GM12878 (cell line): ENCODE measurements around the gene ISG20L2. TPM values are rescaled to one million over a fixed set of nuclear protein-coding genes. Genes with fewer than 3 reads are reported as not detected.

Experiments used
- ATAC-seq: fragments of 200-7000 bp; cut with Tn5 transposase; 3 replicates; pipeline ENCODE4 v1.9.1; 2020; ENCODE audit warnings: mild to moderate bottlenecking, moderate library complexity
- BruUV-seq: library from RNA; stranded (reverse); fragments of 400-500 nt; replicated peaks from 2 replicates; lab custom pipeline; 2021; lab: Mats Ljungman, UMichigan
- CTCF ChIA-PET: fragments of 300-600 bp; sonication (Branson Sonifier 250); formaldehyde crosslinking; extraction: SDS; loops from one replicate; lab custom pipeline; 2021; ENCODE audit warnings: inconsistent platforms; lab: Yijun Ruan, JAX
- POLR2A ChIA-PET: fragments of 350-600 bp; formaldehyde crosslinking; extraction: SDS; loops from one replicate; lab custom pipeline; 2021; ENCODE audit warnings: inconsistent platforms; lab: Charles Lee
- RAD21 ChIA-PET: fragments of 300-600 bp; sonication (Branson Sonifier 250); formaldehyde crosslinking; loops from one replicate; lab custom pipeline; 2023; ENCODE audit warnings: antibody characterized with exemption; ENCODE audit not compliant: unreplicated experiment; lab: Charles Lee
- SMC1A ChIA-PET: fragments of 300-600 bp; sonication (Branson Sonifier 250); formaldehyde crosslinking; loops from one replicate; lab custom pipeline; 2023; ENCODE audit not compliant: unreplicated experiment, uncharacterized antibody; lab: Charles Lee
- DNase-seq: peaks from one replicate; pipeline ENCODE4 v3.0.0-alpha.2; 2011; ENCODE audit warnings: low read depth, low spot score
- FAIRE-seq: peaks from 3 replicates; lab custom pipeline; 2011; peaks lifted over from hg19 to GRCh38; lab: Jason Lieb, UNC
- H2AFZ ChIP-seq: 2 replicates; pipeline ENCODE4 v1.6.0; 2011; ENCODE audit warnings: low read depth, low read length, control low read depth; ENCODE audit not compliant: control insufficient read depth
- H3K27ac ChIP-seq: 2 replicates; pipeline ENCODE4 v1.5.1; 2011; ENCODE audit warnings: control low read depth; ENCODE audit not compliant: control insufficient read depth, insufficient read depth
- H3K27me3 ChIP-seq, 2 experiments: replicated peaks in 1 of 2; 2 replicates each; pipeline versions ENCODE4 v1.6.0 to v1.6.1; 2011; ENCODE audit warnings: low read length in 1 of 2; ENCODE audit not compliant: control insufficient read depth in 2 of 2, insufficient read depth in 2 of 2
- H3K36me3 ChIP-seq, 2 experiments: 2 replicates each; pipeline ENCODE4 v1.5.1; 2011; ENCODE audit warnings: low read length in 1 of 2; ENCODE audit not compliant: control insufficient read depth in 2 of 2, insufficient read depth in 2 of 2
- H3K4me1 ChIP-seq: 2 replicates; pipeline ENCODE4 v1.6.1; 2011; ENCODE audit warnings: mild to moderate bottlenecking, low read length, moderate library complexity, mixed read lengths; ENCODE audit not compliant: control insufficient read depth, insufficient read depth
- H3K4me2 ChIP-seq: 2 replicates; pipeline ENCODE4 v1.6.0; 2011; ENCODE audit warnings: control low read depth; ENCODE audit not compliant: control insufficient read depth, insufficient read depth
- H3K4me3 ChIP-seq: fragments of 200-600 bp; sonication (generic); 2 replicates; pipeline ENCODE4 v1.5.1; 2016
- H3K79me2 ChIP-seq: 2 replicates; pipeline ENCODE4 v1.6.0; 2011; ENCODE audit warnings: low read length; ENCODE audit not compliant: control insufficient read depth, insufficient read depth
- H3K9ac ChIP-seq: 2 replicates; pipeline ENCODE4 v1.8.0; 2011; ENCODE audit warnings: low read length, control low read depth, mixed read lengths; ENCODE audit not compliant: control insufficient read depth, insufficient read depth
- H3K9me3 ChIP-seq: replicated peaks from 3 replicates; pipeline ENCODE4 v1.5.1; 2011; ENCODE audit warnings: mild to moderate bottlenecking, low read length; ENCODE audit not compliant: control insufficient read depth, insufficient read depth
- H4K20me1 ChIP-seq: 2 replicates; pipeline ENCODE4 v1.6.0; 2011; ENCODE audit not compliant: control insufficient read depth, insufficient read depth
- WRNIP1 ChIP-seq: IDR thresholded peaks from 2 replicates; pipeline ENCODE4 v1.6.1; 2011; ENCODE audit warnings: low read depth, low read length, improper control_type of control experiment, borderline replicate concordance
- WGBS: methylation state at CpG from one replicate; pipeline ENCODE4 v1.1.6; 2016; ENCODE audit warnings: low lambda C conversion rate; ENCODE audit not compliant: insufficient replicate concordance, insufficient coverage; ENCODE audit errors: missing lambda C conversion rate; 5-methylcytosine and 5-hydroxymethylcytosine counted together
- in situ Hi-C: fragments of 300-500 bp; cut with MboI; formaldehyde crosslinking; loops from 9 replicates; pipeline ENCODE4 v1.14.3; 2018; ENCODE audit warnings: mixed read lengths
- intact Hi-C: fragments of 100-400 bp; cut with micrococcal nuclease; formaldehyde crosslinking; loops from one replicate; pipeline ENCODE4 v1.14.2; 2022; ENCODE audit not compliant: unreplicated experiment
- polyA plus RNA-seq, 11 experiments: library from polyadenylated mRNA; depleted of rRNA in 4 of 11; unstranded in 6 of 11; stranded (reverse) in 5 of 11; fragments of >200 nt; fragmentation: Nextera tagmentation in 4 of 11; fragmentation: Illumina TruSeq in 1 of 11; extraction: Ambion mirVana in 4 of 11; extraction: Trizol in 1 of 11; gene quantifications; 1 replicate in 1 of 11; 2 replicates in 10 of 11; pipeline versions ENCODE4 v1.2.1 to v1.2.3, GENCODE V29; 2011 to 2016; ENCODE audit warnings: inconsistent platforms in 2 of 11, missing spikeins in 2 of 11, low read depth in 1 of 11
- total RNA-seq, 4 experiments: library from RNA; depleted of rRNA in 3 of 4; stranded (reverse); fragments of >200 nt in 3 of 4; fragmentation: Illumina TruSeq in 1 of 4; extraction: Trizol in 1 of 4; gene quantifications; 2 replicates each; pipeline versions ENCODE4 v1.2.1 to v1.2.3, GENCODE V29; 2013 to 2021
- TF ChIP-seq, protein P1 (sequence below): fragments of 450-650 bp; formaldehyde crosslinking; IDR thresholded peaks from 2 replicates; pipeline ENCODE4 v1.4.0; 2020; ENCODE audit warnings: mild to moderate bottlenecking, moderate library complexity

The ISG20L2 gene
- total and polyA plus RNA-seq, 10 of the 15 experiments (the other 5 are each of a cell fraction or from before 2014, with no cell fraction given): 16.4 to 111 (median 48.0) TPM

- no peaks in the 10 kb centered on the region for H3K4me1 ChIP-seq
- intact Hi-C loops: loop anchor here (5.0 kb wide), 1 partner anchor 266 kb away; the partner anchor contains the start of gene MEF2D
- no peak for ATAC-seq
- H3K79me2 ChIP-seq: peaks cover 70% of the 10 kb centered on the region
- POLR2A ChIA-PET: interaction anchor here (0.5 to 6.9 kb wide), 8 partner anchors 13 to 124 kb away, joined by 3 to 71 read pairs (median 4); partner anchors contain the start of genes ISG20L2, METTL25B and MRPL24
- H4K20me1 ChIP-seq: no peaks in the 10 kb centered on the region
- BruUV-seq: no TSS peak
- H3K36me3 ChIP-seq: peaks cover 0 to 13% of the 10 kb centered on the region in 2 experiments; a peak in 2 of 4 replicates
- H3K9me3 ChIP-seq: no peaks in the 10 kb centered on the region
- H3K27me3 ChIP-seq: no peaks in the 10 kb centered on the region
- WGBS: 6% methylated on average over 8 of the region's 8 CpGs
- H3K4me3 ChIP-seq: peak overlapping the region; percentile 92
- SMC1A ChIA-PET: interaction anchor here (0.8 to 11.8 kb wide), 6 partner anchors 21 to 128 kb away, joined by 3 to 108 read pairs (median 9); partner anchors contain the start of genes ISG20L2, METTL25B and MRPL24
- RAD21 ChIA-PET: interaction anchor here (0.6 to 5.0 kb wide), 5 partner anchors 17 to 92 kb away, joined by 3 to 59 read pairs (median 31); partner anchors contain the start of genes HDGF, ISG20L2, METTL25B and MRPL24
- CTCF ChIA-PET: interaction anchor here (0.9 to 9.6 kb wide), 12 partner anchors 8 to 142 kb away, joined by 3 to 152 read pairs (median 5); partner anchors contain the start of genes HDGF, ISG20L2, METTL25B and MRPL24
- no peak for DNase-seq
- H3K27ac ChIP-seq: peak overlapping the region; percentile 87
- FAIRE-seq: peak; percentile 91
- in situ Hi-C loops: no loop called here
- peak overlapping the region; percentile 73 for H3K4me2 ChIP-seq
- peak overlapping the region; percentile 92 for H3K9ac ChIP-seq
- TF ChIP-seq, protein P1, sequence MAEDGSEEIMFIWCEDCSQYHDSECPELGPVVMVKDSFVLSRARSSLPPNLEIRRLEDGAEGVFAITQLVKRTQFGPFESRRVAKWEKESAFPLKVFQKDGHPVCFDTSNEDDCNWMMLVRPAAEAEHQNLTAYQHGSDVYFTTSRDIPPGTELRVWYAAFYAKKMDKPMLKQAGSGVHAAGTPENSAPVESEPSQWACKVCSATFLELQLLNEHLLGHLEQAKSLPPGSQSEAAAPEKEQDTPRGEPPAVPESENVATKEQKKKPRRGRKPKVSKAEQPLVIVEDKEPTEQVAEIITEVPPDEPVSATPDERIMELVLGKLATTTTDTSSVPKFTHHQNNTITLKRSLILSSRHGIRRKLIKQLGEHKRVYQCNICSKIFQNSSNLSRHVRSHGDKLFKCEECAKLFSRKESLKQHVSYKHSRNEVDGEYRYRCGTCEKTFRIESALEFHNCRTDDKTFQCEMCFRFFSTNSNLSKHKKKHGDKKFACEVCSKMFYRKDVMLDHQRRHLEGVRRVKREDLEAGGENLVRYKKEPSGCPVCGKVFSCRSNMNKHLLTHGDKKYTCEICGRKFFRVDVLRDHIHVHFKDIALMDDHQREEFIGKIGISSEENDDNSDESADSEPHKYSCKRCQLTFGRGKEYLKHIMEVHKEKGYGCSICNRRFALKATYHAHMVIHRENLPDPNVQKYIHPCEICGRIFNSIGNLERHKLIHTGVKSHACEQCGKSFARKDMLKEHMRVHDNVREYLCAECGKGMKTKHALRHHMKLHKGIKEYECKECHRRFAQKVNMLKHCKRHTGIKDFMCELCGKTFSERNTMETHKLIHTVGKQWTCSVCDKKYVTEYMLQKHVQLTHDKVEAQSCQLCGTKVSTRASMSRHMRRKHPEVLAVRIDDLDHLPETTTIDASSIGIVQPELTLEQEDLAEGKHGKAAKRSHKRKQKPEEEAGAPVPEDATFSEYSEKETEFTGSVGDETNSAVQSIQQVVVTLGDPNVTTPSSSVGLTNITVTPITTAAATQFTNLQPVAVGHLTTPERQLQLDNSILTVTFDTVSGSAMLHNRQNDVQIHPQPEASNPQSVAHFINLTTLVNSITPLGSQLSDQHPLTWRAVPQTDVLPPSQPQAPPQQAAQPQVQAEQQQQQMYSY (CRISPR knock-in tag): no peak
- TF ChIP-seq WRNIP1: peak; percentile 77; the same call in 1 of the 2 replicates
- H2AFZ ChIP-seq: no peak overlapping the region
Observed at GRCh38 chr1:156768610-156769295, 40.2 kb upstream of the ISG20L2 start.
